Measurements from ENCODE around the gene KCNQ1. TPM values are rescaled to one million over a fixed set of nuclear protein-coding genes. Genes with fewer than 3 reads are reported as not detected.

KCNQ1 gene
- polyA plus RNA-seq, 1 of the 3 experiments (the other 2 are of a cell fraction) = 0.05 TPM

DNA sequence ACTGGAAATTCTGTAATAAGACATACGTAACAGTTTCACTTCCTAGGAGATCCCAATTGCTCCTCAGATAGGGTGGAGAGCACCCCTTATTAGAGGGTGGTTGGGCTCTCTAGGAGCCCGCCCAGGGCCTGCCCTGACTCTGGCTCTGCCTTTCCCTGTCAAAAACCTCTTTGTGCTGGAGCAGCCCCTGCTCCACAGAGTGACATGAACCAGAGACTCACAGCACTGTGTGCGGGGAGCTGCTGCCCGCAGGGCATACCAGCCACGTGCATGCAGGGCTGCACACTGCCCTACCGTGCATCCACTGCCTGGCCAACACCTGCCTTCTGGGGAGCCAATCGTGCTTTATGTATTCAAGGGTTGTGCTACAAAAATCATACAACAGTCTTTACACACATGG lies 230.7 kb downstream of the KCNQ1 start:
- H3K36me3 ChIP-seq (replicated peaks in 1 of 2; ENCODE audit: control insufficient read depth in 1 of 2, insufficient read depth in 2 of 2, low read length in 1 of 2) = no peaks in the 10 kb centered on the region
- H3K9me2 ChIP-seq = no peaks in the 10 kb centered on the region
- no peak overlapping the region for H3K4me3 ChIP-seq (ENCODE audit: low read depth in 2 of 2, low read length in 1 of 2)
- H3K79me2 ChIP-seq (ENCODE audit: insufficient read depth) = peaks cover 8% of the 10 kb centered on the region
- H3K9ac ChIP-seq = no peak overlapping the region
- H3K27me3 ChIP-seq (ENCODE audit: insufficient read depth) = no peaks in the 10 kb centered on the region
- peaks cover 0 to 57% of the 10 kb centered on the region in 2 experiments; a peak in 2 of 4 replicates for H3K4me1 ChIP-seq (ENCODE audit: control insufficient read depth in 1 of 2, insufficient read depth in 2 of 2, low read depth in 1 of 2, low read length in 1 of 2)
- H3K4me2 ChIP-seq = no peak overlapping the region
- peak overlapping the region in 1 of 2 experiments; percentile 89; a peak in 2 of 4 replicates for H3K27ac ChIP-seq (ENCODE audit: low read depth in 2 of 2, low read length in 1 of 2)
- ChIA-PET POLR2A (interaction anchor here (1.8 kb wide), 1 partner anchor 11 kb away, joined by 4 read pairs; no protein-coding TSS in a partner anchor), CTCF (interaction anchor here (1.2 to 9.2 kb wide), 5 partner anchors 33 to 212 kb away, joined by 4 to 64 read pairs (median 5); partner anchors contain the start of gene CDKN1C)
- no peak overlapping the region for H2AFZ ChIP-seq (ENCODE audit: low read depth)
- peak; percentile 90 for DNase-seq
- TF ChIP-seq MEF2A (IDR thresholded peaks at IDR 0.05; ENCODE audit: borderline replicate concordance, low read depth) (no peak), FOSL2 (IDR thresholded peaks at IDR 0.05; ENCODE audit: borderline replicate concordance, low read depth) (no peak), CHD2 (IDR thresholded peaks at IDR 0.05; ENCODE audit: low read length, partially characterized antibody) (peak; percentile 88), RAD21 (IDR thresholded peaks at IDR 0.05; ENCODE audit: low read length) (no peak; the same call in 1 of the 2 replicates), RXRA (IDR thresholded peaks at IDR 0.05; ENCODE audit: borderline replicate concordance, low read depth) (no peak), FOXM1 (IDR thresholded peaks at IDR 0.05; ENCODE audit: low read depth) (no peak), GABPA (IDR thresholded peaks at IDR 0.05; ENCODE audit: low read depth) (no peak), ELF1 (IDR thresholded peaks at IDR 0.05) (no peak), EP300 (IDR thresholded peaks at IDR 0.05; ENCODE audit: borderline replicate concordance in 1 of 2, low read depth in 1 of 2, low read length in 1 of 2) (peak in 1 of 2 experiments; percentile 88; a peak in 2 of 4 replicates), GATA2 (CRISPR knock-in tag; IDR thresholded peaks at IDR 0.05) (peak; percentile 55; the same call in 1 of the 2 replicates), MXI1 (IDR thresholded peaks at IDR 0.05; ENCODE audit: low read depth, low read length) (peak; percentile 90; the same call in 1 of the 2 replicates), FOXJ3 (CRISPR knock-in tag; IDR thresholded peaks at IDR 0.05) (peak; percentile 96), USF2 (IDR thresholded peaks at IDR 0.05; ENCODE audit: borderline replicate concordance, low read depth, low read length) (no peak), MAX (IDR thresholded peaks at IDR 0.05; ENCODE audit: low read depth) (no peak), TCF12 (IDR thresholded peaks at IDR 0.05) (peak; percentile 17; the same call in 1 of the 2 replicates), RCOR1 (IDR thresholded peaks at IDR 0.05; ENCODE audit: low read length) (peak; percentile 85), NFIC (IDR thresholded peaks at IDR 0.05; ENCODE audit: borderline replicate concordance) (no peak), SIN3A (IDR thresholded peaks at IDR 0.05; ENCODE audit: borderline replicate concordance, low read depth, low read length) (no peak), POLR2AphosphoS5 (IDR thresholded peaks at IDR 0.05; ENCODE audit: low read depth, low read length) (no peak), EZH2phosphoT487 (IDR thresholded peaks at IDR 0.05; ENCODE audit: borderline replicate concordance, low read depth) (no peak)
- TF ChIP-seq, protein P1, sequence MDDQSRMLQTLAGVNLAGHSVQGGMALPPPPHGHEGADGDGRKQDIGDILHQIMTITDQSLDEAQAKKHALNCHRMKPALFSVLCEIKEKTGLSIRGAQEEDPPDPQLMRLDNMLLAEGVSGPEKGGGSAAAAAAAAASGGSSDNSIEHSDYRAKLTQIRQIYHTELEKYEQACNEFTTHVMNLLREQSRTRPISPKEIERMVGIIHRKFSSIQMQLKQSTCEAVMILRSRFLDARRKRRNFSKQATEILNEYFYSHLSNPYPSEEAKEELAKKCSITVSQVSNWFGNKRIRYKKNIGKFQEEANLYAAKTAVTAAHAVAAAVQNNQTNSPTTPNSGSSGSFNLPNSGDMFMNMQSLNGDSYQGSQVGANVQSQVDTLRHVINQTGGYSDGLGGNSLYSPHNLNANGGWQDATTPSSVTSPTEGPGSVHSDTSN (IDR thresholded peaks at IDR 0.05) = no peak
- TF ChIP-seq, protein P2, sequence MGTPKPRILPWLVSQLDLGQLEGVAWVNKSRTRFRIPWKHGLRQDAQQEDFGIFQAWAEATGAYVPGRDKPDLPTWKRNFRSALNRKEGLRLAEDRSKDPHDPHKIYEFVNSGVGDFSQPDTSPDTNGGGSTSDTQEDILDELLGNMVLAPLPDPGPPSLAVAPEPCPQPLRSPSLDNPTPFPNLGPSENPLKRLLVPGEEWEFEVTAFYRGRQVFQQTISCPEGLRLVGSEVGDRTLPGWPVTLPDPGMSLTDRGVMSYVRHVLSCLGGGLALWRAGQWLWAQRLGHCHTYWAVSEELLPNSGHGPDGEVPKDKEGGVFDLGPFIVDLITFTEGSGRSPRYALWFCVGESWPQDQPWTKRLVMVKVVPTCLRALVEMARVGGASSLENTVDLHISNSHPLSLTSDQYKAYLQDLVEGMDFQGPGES (IDR thresholded peaks at IDR 0.05; ENCODE audit: low read depth, low read length) = no peak
- no peaks in the 10 kb centered on the region for H3K9me3 ChIP-seq
- WGBS (ENCODE audit: low lambda C conversion rate) = 36% methylated on average over 5 of the region's 7 CpGs
- no peaks in the 10 kb centered on the region for H3F3A ChIP-seq (replicated peaks; ENCODE audit: insufficient read depth)
- 0 out of 2 replicates have a peak, but pooled peaks cover 3% of the 10 kb centered on the region for H4K20me1 ChIP-seq (ENCODE audit: insufficient read depth)

Data from SK-N-SH (cell line).